Superior temporal gyrus (tissue), 1 donor: Measurements from ENCODE around the gene ZBTB14.

Experiments
- DNase-seq: peaks from one replicate; pipeline ENCODE4 v3.0.0-alpha.2; 2016; ENCODE audit errors: extremely low spot score

Gene ZBTB14, protein sequence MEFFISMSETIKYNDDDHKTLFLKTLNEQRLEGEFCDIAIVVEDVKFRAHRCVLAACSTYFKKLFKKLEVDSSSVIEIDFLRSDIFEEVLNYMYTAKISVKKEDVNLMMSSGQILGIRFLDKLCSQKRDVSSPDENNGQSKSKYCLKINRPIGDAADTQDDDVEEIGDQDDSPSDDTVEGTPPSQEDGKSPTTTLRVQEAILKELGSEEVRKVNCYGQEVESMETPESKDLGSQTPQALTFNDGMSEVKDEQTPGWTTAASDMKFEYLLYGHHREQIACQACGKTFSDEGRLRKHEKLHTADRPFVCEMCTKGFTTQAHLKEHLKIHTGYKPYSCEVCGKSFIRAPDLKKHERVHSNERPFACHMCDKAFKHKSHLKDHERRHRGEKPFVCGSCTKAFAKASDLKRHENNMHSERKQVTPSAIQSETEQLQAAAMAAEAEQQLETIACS

DNA sequence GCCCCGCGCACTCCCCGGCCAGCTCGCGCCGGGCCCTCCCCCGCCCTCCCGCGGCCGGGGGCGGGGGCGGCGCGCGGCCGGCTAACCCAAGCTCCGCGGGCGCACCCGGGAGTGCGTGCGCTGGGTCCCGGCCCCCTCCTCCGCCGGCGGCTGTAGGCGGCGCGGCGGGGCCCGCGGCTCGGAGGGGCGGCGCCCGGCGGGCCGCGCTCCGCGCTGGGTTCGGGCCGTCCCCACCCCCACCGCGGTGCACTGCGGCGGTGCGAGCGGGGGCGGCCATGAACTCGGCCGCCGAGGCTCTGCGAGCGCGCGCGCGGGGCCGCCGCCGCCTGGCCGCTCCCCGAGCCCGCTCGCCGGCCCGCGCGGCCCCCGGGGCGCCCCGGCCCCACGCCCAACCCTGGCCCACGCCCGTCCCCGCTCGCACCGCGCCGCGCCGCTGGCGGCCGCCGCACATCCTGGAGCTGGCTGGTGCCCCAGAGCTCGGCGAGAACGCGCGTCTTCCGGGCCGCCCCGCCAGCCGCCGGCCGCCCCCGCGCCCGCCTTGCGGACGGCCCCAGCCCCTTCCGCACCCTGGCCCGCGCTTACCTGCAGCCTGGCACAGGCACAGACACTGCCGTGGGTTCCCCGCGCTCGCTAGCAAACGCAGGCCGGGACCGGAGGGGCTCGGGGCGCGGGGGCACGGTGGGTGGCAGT lies at the start of gene ZBTB14:
Gene ZBTB14 (minus strand): TSS at position 496 of the 690 bp plus-strand sequence. CDS start 2,480 bp downstream, outside the sequence.
- no peak for DNase-seq

GRCh38 chr18:5339202-5339834 lies 43.8 kb upstream of the ZBTB14 start:
- no peak for DNase-seq

DNA sequence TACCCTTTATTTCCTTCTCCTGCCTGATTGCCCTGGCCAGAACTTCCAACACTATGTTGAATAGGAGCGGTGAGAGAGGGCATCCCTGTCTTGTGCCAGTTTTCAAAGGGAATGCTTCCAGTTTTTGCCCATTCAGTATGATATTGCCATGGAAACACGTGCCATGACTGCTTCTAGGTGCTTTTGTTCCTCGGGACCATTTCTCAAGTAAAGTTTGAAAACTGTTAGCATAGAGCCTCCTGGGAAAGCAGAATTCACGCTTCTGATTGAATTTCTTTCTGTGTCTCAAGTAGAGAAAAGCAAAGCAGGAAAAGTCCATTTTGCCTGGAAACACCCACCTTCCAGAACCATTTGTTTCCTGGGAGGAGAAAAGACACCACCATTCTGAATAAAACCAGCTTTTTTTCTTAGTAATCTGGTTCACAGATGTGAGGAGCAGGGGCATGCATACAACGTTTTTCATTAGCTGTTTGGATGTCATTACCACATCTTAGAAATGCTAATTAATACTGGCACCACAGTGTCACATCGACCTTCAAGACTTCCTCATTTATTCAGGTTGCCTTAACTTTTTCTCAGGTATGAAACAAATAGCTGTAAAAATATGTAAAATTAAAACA lies 39.0 kb upstream of the ZBTB14 start:
- DNase-seq = no peak

DNA sequence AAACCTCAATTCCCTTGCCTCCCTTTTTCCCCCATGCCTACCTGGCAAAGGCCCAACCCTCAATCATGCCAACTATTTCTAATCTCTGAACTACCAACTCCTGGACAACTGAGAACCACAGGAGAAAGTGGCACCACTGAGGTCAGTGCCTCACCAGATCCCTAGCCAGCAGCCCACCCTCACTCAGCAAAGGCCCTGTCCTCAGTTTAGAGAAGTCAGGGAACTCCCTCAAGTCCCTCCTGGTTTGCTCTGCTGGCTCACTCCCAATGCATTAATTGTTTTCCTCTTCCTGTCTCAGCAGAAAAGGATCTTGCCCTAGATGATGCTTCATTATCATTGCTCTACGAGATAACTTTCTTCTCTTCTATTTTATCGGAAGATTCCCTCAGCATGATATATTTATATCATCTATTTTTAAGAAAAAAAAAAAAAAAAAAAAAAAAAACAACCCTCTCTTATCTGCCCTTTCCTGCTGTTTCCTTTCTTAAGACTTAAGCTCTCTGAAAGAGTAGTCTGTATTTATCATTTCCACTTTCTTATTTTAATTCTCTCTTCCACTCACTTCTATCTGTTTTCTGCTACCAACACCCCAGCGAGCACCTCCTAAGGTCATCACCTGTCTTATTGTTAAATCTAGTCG lies 22.7 kb upstream of the ZBTB14 start:
- DNase-seq = no peak

- DNase-seq = no peak
Measured at GRCh38 chr18:5317186-5317585, 21.7 kb upstream of the ZBTB14 start.

DNA sequence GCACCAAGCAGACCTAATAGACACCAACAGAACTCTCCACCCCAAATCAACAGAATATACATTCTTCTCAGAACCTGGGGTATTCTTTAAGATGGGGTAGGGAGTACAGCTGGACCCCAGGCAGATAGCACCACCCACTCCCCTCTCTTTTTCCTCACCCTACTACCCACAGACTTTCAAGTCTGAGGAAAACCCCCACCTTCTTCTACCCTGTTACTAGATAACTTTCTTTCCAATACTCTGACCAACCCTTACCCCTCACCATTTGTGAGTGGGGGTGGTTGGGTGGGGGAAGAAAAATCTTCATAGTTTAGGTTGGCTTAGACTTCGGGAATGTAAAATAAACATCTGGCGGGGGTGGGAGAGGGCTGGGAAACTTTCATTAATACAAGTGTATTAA lies 20.3 kb upstream of the ZBTB14 start:
- no peak for DNase-seq

DNA sequence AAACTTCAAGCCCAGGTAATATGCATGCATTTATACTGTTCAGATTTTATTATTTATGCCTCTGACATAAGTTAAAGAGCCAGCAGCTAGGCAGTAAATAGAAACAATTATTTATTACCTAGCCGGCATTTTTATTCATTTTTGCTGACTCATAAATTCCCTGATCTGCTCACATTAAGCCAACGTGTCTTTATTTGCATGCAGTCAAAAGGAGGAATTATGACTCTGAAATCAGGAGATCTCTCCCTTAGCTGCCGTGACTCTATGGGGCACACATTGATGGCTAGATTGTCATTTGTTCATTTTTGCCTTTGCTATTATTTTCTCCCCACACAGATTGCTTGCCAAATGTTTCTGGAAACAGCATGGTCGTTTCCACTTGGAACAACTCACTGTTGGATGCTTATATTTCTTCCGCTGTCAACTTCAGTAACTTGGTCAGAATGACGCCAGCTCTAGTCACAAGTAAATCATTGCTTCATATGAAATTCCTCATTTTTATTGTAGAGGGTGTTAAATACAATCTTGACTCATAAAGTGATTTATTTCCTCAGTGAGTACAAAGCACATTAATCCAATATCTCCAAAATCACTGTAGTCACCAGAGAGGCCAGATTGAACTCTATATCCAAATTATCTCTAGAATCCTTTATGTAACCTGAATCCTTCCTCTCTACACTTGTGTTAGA lies 15.9 kb upstream of the ZBTB14 start:
- DNase-seq = no peak

DNA sequence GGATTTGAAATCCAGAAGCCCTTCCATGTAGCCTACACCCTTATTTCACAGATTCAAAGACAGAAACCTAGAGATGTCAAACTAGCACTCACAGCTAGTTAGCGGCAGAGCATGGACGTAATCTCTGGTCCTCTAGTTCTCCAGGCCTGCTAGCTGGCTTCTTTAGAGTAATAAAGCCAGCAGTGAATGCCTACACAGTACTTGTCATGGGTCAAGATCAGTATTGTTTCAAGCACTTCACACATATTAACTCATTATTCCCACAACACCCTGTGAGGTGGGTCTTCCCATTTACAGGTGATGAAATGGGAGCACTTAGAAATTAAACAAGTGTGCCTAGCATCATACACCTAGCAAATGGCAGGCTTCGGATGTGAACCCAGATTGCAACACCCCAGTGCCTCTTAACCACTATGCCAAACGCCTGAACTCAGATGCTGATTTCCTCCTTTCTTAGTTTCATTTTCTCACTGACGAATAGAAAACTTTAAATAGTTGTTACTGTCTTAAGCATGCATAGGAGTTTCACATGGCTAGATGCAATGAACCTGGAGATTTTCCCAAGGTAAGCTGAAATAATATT lies 14.5 kb upstream of the ZBTB14 start:
- DNase-seq = no peak

DNA sequence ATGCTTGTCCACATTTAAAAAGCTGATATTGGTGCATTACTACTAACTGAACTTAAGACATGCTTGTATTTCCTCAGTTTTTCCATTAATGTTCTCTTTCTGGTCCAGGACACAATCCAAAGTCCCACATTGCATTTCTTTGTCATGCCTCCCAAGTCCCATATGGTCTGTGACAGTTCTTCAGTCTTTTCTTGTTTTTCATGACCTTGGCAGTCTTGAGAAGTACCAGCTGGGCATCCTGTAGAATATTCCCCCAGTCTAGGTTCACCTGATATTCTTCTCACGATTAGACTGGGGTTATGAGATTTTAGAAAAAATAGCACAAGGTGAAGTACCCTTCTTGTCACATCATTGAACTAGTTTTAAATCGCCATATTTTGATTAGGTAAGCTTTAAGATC lies 10.3 kb upstream of the ZBTB14 start:
- DNase-seq = no peak

DNA sequence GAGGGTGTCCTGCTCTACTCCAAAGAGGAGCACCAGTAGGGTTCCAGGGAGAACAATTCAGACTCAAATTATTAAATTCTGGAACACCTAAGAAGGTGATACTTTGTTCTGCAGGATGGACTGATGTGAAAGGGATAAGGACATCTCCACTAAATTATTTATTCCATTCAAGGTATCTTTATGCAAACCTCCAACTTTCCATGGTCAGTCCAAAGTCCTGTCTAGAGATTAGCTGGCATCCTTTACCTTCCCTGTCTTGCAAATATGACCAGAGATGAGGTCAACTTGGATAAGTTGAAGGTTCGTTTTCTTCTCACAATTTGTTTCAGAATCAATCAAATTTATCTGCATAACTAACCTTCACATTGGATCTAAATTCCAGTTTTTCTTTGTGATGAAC lies 8.7 kb upstream of the ZBTB14 start:
- no peak for DNase-seq

DNA sequence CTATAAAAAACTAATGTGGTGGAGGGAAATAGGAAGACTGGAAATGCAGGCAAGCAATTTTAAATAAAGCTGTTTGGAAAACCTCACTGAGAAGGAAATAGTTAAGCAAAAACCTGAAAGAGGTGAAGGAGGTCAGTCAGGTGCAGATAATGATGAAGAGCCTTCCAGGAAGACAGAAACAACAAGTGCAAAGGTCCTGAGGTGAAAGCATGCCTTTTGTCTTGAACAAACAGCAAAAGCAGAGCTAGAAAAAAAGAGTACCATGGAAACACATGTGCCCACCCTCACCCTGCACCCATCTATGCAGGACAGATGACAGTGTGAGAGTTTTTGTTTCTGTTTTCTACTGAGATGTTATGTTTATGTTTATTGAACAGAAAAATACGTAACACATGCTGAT lies 8.1 kb upstream of the ZBTB14 start:
- no peak for DNase-seq

GRCh38 chr18:5302606-5303005 lies 7.1 kb upstream of the ZBTB14 start:
- DNase-seq = no peak

GRCh38 chr18:5300476-5301010 lies 5.0 kb upstream of the ZBTB14 start:
- no peak for DNase-seq

- no peak for DNase-seq
Measured at GRCh38 chr18:5298156-5298852, 2.8 kb upstream of the ZBTB14 start.

GRCh38 chr18:5297597-5297996 lies 2.1 kb upstream of the ZBTB14 start:
- peak; percentile 63 for DNase-seq

GRCh38 chr18:5296706-5297320 lies 1.3 kb upstream of the ZBTB14 start:
- peak; percentile 84 for DNase-seq

DNA sequence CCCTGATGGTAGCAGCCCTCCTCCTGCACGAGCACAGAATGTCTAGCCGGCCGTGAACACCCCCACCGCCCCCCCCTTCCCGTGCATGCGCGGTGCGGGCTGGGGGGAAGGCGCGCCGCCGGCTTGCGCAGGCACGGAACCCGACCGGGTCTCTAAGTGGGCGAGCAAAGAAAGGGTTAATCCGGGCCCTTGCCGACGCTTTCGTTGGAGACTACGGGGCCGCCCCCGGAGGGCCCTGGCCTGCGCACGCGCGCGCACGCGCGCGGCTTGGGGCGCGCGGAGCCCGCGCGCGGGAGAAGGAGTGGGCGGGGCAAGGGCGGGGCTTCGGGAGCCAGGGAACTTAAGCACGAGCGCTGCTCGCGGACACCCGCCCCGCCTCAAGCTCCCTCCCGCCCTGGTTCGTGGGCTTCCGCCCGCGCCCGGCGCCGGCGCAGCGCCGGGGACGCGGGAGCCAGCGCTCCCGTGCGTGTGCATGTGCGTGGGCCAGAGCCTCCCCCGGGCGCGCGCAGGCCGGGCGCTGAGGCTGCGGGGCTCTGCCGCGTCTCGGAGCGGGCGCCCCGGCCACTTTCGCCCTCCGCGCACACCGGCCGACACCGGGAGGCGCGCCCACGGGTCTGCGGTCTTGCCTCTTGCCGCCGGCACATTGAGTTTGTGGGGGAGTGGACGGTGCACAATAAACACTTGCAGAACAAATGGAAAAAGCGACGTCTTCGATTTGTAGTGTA lies 617 bp upstream of the ZBTB14 start:
- peak; percentile 88 for DNase-seq

- peak; percentile 66 for DNase-seq
Measured at GRCh38 chr18:5294457-5295230, 882 bp downstream of the ZBTB14 start.
